GM12878 (cell line): ENCODE data around the gene LAMC3. TPM values are rescaled to one million over a fixed set of nuclear protein-coding genes. Genes with fewer than 3 reads are reported as not detected.

Experiments
- ATAC-seq: fragments of 200-7000 bp; cut with Tn5 transposase; 3 replicates; pipeline ENCODE4 v1.9.1; 2020; ENCODE audit warnings: mild to moderate bottlenecking, moderate library complexity
- BruUV-seq: library from RNA; stranded (reverse); fragments of 400-500 nt; replicated peaks from 2 replicates; lab custom pipeline; 2021; lab: Mats Ljungman, UMichigan
- CTCF ChIA-PET: fragments of 300-600 bp; sonication (Branson Sonifier 250); formaldehyde crosslinking; extraction: SDS; loops from one replicate; lab custom pipeline; 2021; ENCODE audit warnings: inconsistent platforms; lab: Yijun Ruan, JAX
- POLR2A ChIA-PET: fragments of 350-600 bp; formaldehyde crosslinking; extraction: SDS; loops from one replicate; lab custom pipeline; 2021; ENCODE audit warnings: inconsistent platforms; lab: Charles Lee
- RAD21 ChIA-PET: fragments of 300-600 bp; sonication (Branson Sonifier 250); formaldehyde crosslinking; loops from one replicate; lab custom pipeline; 2023; ENCODE audit warnings: antibody characterized with exemption; ENCODE audit not compliant: unreplicated experiment; lab: Charles Lee
- SMC1A ChIA-PET: fragments of 300-600 bp; sonication (Branson Sonifier 250); formaldehyde crosslinking; loops from one replicate; lab custom pipeline; 2023; ENCODE audit not compliant: unreplicated experiment, uncharacterized antibody; lab: Charles Lee
- DNase-seq: peaks from one replicate; pipeline ENCODE4 v3.0.0-alpha.2; 2011; ENCODE audit warnings: low read depth, low spot score
- FAIRE-seq: peaks from 3 replicates; lab custom pipeline; 2011; peaks lifted over from hg19 to GRCh38; lab: Jason Lieb, UNC
- H2AFZ ChIP-seq: 2 replicates; pipeline ENCODE4 v1.6.0; 2011; ENCODE audit warnings: low read depth, low read length, control low read depth; ENCODE audit not compliant: control insufficient read depth
- H3K27ac ChIP-seq: 2 replicates; pipeline ENCODE4 v1.5.1; 2011; ENCODE audit warnings: control low read depth; ENCODE audit not compliant: control insufficient read depth, insufficient read depth
- H3K27me3 ChIP-seq, 2 experiments: replicated peaks in 1 of 2; 2 replicates each; pipeline versions ENCODE4 v1.6.0 to v1.6.1; 2011; ENCODE audit warnings: low read length in 1 of 2; ENCODE audit not compliant: control insufficient read depth in 2 of 2, insufficient read depth in 2 of 2
- H3K36me3 ChIP-seq, 2 experiments: 2 replicates each; pipeline ENCODE4 v1.5.1; 2011; ENCODE audit warnings: low read length in 1 of 2; ENCODE audit not compliant: control insufficient read depth in 2 of 2, insufficient read depth in 2 of 2
- H3K4me1 ChIP-seq: 2 replicates; pipeline ENCODE4 v1.6.1; 2011; ENCODE audit warnings: mild to moderate bottlenecking, low read length, moderate library complexity, mixed read lengths; ENCODE audit not compliant: control insufficient read depth, insufficient read depth
- H3K4me2 ChIP-seq: 2 replicates; pipeline ENCODE4 v1.6.0; 2011; ENCODE audit warnings: control low read depth; ENCODE audit not compliant: control insufficient read depth, insufficient read depth
- H3K4me3 ChIP-seq: fragments of 200-600 bp; sonication (generic); 2 replicates; pipeline ENCODE4 v1.5.1; 2016
- H3K79me2 ChIP-seq: 2 replicates; pipeline ENCODE4 v1.6.0; 2011; ENCODE audit warnings: low read length; ENCODE audit not compliant: control insufficient read depth, insufficient read depth
- H3K9ac ChIP-seq: 2 replicates; pipeline ENCODE4 v1.8.0; 2011; ENCODE audit warnings: low read length, control low read depth, mixed read lengths; ENCODE audit not compliant: control insufficient read depth, insufficient read depth
- H3K9me3 ChIP-seq: replicated peaks from 3 replicates; pipeline ENCODE4 v1.5.1; 2011; ENCODE audit warnings: mild to moderate bottlenecking, low read length; ENCODE audit not compliant: control insufficient read depth, insufficient read depth
- H4K20me1 ChIP-seq: 2 replicates; pipeline ENCODE4 v1.6.0; 2011; ENCODE audit not compliant: control insufficient read depth, insufficient read depth
- BMI1 ChIP-seq: fragments of 450-650 bp; IDR thresholded peaks from 2 replicates; pipeline ENCODE4 v1.6.1; 2016; ENCODE audit warnings: mild to moderate bottlenecking, moderate library complexity, borderline replicate concordance
- CBX5 ChIP-seq: sonication (generic); IDR thresholded peaks from 2 replicates; pipeline ENCODE4 v1.6.1; 2016; ENCODE audit warnings: low read depth, moderate library complexity, mild to moderate bottlenecking, inconsistent platforms
- E4F1 ChIP-seq: fragments of 450-650 bp; IDR thresholded peaks from 2 replicates; pipeline ENCODE4 v1.6.1; 2018; ENCODE audit warnings: borderline replicate concordance, mild to moderate bottlenecking; ENCODE audit not compliant: partially characterized antibody
- ESRRA ChIP-seq: IDR thresholded peaks from 2 replicates; pipeline ENCODE4 v1.6.1; 2012; ENCODE audit warnings: mild to moderate bottlenecking, low read length, improper control_type of control experiment
- ETV6 ChIP-seq, 2 experiments: fragments of 450-650 bp in 1 of 2; IDR thresholded peaks in 1 of 2; conservative IDR thresholded peaks in 1 of 2; 2 replicates each; pipeline ENCODE4 v1.6.1; 2014; ENCODE audit warnings: antibody characterized with exemption in 1 of 2, borderline replicate concordance in 1 of 2, low read depth in 1 of 2, mild to moderate bottlenecking in 1 of 2, moderate library complexity in 1 of 2
- NFYA ChIP-seq: IDR thresholded peaks from 2 replicates; pipeline ENCODE4 v1.6.1; 2011; ENCODE audit warnings: low read depth, mild to moderate bottlenecking, low read length, improper control_type of control experiment, borderline replicate concordance
- NR2C2 ChIP-seq: IDR thresholded peaks from 2 replicates; pipeline ENCODE4 v1.6.1; 2011; ENCODE audit warnings: borderline replicate concordance, low read depth; ENCODE audit not compliant: control insufficient read depth, insufficient read length
- SREBF2 ChIP-seq: IDR thresholded peaks from 2 replicates; pipeline ENCODE4 v1.6.1; 2012; ENCODE audit warnings: mild to moderate bottlenecking, low read length
- ZNF384 ChIP-seq: IDR thresholded peaks from 2 replicates; pipeline ENCODE4 v1.6.1; 2012; ENCODE audit warnings: low read depth, mild to moderate bottlenecking, low read length, improper control_type of control experiment, borderline replicate concordance
- ZNF592 ChIP-seq: fragments of 450-650 bp; IDR thresholded peaks from 2 replicates; pipeline ENCODE4 v1.6.1; 2017; ENCODE audit warnings: mild to moderate bottlenecking, moderate library complexity
- WGBS: methylation state at CpG from one replicate; pipeline ENCODE4 v1.1.6; 2016; ENCODE audit warnings: low lambda C conversion rate; ENCODE audit not compliant: insufficient replicate concordance, insufficient coverage; ENCODE audit errors: missing lambda C conversion rate; 5-methylcytosine and 5-hydroxymethylcytosine counted together
- in situ Hi-C: fragments of 300-500 bp; cut with MboI; formaldehyde crosslinking; loops from 9 replicates; pipeline ENCODE4 v1.14.3; 2018; ENCODE audit warnings: mixed read lengths
- intact Hi-C: fragments of 100-400 bp; cut with micrococcal nuclease; formaldehyde crosslinking; loops from one replicate; pipeline ENCODE4 v1.14.2; 2022; ENCODE audit not compliant: unreplicated experiment
- polyA plus RNA-seq, 11 experiments: library from polyadenylated mRNA; depleted of rRNA in 4 of 11; unstranded in 6 of 11; stranded (reverse) in 5 of 11; fragments of >200 nt; fragmentation: Nextera tagmentation in 4 of 11; fragmentation: Illumina TruSeq in 1 of 11; extraction: Ambion mirVana in 4 of 11; extraction: Trizol in 1 of 11; gene quantifications; 1 replicate in 1 of 11; 2 replicates in 10 of 11; pipeline versions ENCODE4 v1.2.1 to v1.2.3, GENCODE V29; 2011 to 2016; ENCODE audit warnings: inconsistent platforms in 2 of 11, missing spikeins in 2 of 11, low read depth in 1 of 11
- total RNA-seq, 4 experiments: library from RNA; depleted of rRNA in 3 of 4; stranded (reverse); fragments of >200 nt in 3 of 4; fragmentation: Illumina TruSeq in 1 of 4; extraction: Trizol in 1 of 4; gene quantifications; 2 replicates each; pipeline versions ENCODE4 v1.2.1 to v1.2.3, GENCODE V29; 2013 to 2021

The LAMC3 gene
- total and polyA plus RNA-seq, 10 of the 15 experiments (the other 5 are each of a cell fraction or from before 2014, with no cell fraction given), result under 0.01 to 0.08 TPM; not detected in 8

- H3K27ac ChIP-seq, result no peak overlapping the region
- no peak overlapping the region for H3K4me3 ChIP-seq
- no TSS peak for BruUV-seq
- in situ Hi-C loops, result loop anchor here (5.0 kb wide), 1 partner anchor 338 kb away; no protein-coding TSS in a partner anchor
- FAIRE-seq (no peak), DNase-seq (no peak), ATAC-seq (0 out of 3 replicates have a peak, but pooled peaks have one; percentile 18)
- H3K4me2 ChIP-seq, result no peak overlapping the region
- H3K9me3 ChIP-seq, result no peaks in the 10 kb centered on the region
- H3K9ac ChIP-seq, result no peak overlapping the region
- H4K20me1 ChIP-seq, result no peaks in the 10 kb centered on the region
- H3K4me1 ChIP-seq, result peaks cover 13% of the 10 kb centered on the region
- no peaks in the 10 kb centered on the region for H3K79me2 ChIP-seq
- 40% methylated on average over 16 of the region's 16 CpGs for WGBS
- ChIA-PET CTCF (interaction anchor here (0.6 to 3.6 kb wide), 20 partner anchors 11 to 586 kb away, joined by 3 to 39 read pairs (median 6); no protein-coding TSS in a partner anchor), SMC1A (interaction anchor here (0.8 to 2.3 kb wide), 7 partner anchors 11 to 585 kb away, joined by 3 to 20 read pairs (median 4); no protein-coding TSS in a partner anchor), RAD21 (interaction anchor here (0.6 to 2.3 kb wide), 9 partner anchors 10 to 471 kb away, joined by 3 to 29 read pairs (median 7); no protein-coding TSS in a partner anchor), POLR2A (interaction anchor here (0.6 kb wide), 3 partner anchors 69 to 1295 kb away, joined by 3 to 7 read pairs (median 4); no protein-coding TSS in a partner anchor)
- H2AFZ ChIP-seq, result no peak overlapping the region; the same call in 1 of the 2 replicates
- no peaks in the 10 kb centered on the region for H3K36me3 ChIP-seq
- H3K27me3 ChIP-seq, result no peaks in the 10 kb centered on the region
- intact Hi-C loops, result loop anchor here (1.0 to 10.0 kb wide), 4 partner anchors 111 to 343 kb away; partner anchors contain the start of gene FIBCD1
- no peak for TF ChIP-seq CBX5
- TF ChIP-seq BMI1, result no peak
- no peak for TF ChIP-seq ZNF592
- no peak for TF ChIP-seq NR2C2
- TF ChIP-seq E4F1, result no peak
- TF ChIP-seq ZNF384, result no peak
- TF ChIP-seq ESRRA, result no peak
- TF ChIP-seq NFYA, result no peak
- TF ChIP-seq SREBF2, result no peak
- TF ChIP-seq ETV6 (conservative IDR thresholded peaks at IDR 0.05 in 1 of 2, IDR thresholded peaks at IDR 0.05 in 1 of 2; ENCODE audit: borderline replicate concordance in 1 of 2, low read depth in 1 of 2), result no peak
These were observed 36.5 kb downstream of the LAMC3 start for GRCh38 chr9:131045300-131046092.
